ENCODE measurements around the gene COG8. TPM values are rescaled to one million over a fixed set of nuclear protein-coding genes. Genes with fewer than 3 reads are reported as not detected.

The COG8 gene
- total RNA-seq, 2 donors from 2014 or later: 29.6 to 39.0 TPM

DNA sequence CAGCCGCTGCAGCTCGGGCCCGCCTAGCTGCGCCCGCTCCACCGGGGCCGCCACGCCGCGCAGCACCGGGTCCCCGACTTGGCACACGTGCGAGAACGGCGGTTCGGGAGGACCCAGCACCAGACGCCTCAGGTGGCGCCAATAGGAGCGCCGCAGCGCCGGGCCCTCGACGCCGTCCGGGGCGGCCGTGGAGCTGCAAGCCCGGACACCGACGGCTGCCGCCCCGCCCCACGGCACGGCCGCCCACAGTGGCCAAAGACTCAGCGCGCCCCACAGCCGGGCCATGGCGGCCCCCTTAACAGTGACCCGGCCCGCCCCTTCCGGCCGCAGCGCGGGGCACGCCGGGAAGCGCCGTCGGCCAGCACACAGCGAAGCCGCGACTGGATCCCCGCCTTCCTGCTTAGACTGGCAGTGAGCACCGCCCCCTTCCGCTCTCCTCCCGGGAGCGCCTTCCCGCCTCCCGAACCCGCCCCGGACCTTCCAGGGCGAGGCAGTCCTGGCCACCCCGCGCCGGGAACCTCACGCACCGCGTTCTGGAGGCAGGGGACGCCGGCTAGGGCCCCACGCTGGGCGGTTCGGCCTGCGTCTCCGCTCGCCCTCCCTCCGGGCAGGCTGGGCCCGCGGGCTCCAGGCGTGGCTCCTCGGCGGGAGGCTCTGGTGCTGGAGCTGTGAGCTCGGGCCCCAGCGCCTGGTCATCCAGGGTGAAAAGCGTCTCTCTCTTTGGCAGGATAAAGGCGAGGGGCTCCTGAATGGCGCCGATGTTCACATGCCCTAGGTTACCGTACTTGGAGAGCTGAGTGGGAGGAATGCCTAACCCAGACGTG, 8.9 kb downstream of the COG8 start, which contains the start of gene PDF:
TSS of gene PDF (minus strand) at position 303 of the 824 bp plus-strand sequence. CDS start at position 285, 18 bp downstream.
- no peaks in the 10 kb centered on the region for H3K9me3 Mint-ChIP-seq
- DNase-seq (ENCODE audit: low spot score): peak; percentile 94
- ATAC-seq: peak; percentile 99
- H3K4me1 Mint-ChIP-seq (ENCODE audit: low read depth in 2 of 2): peaks cover 25 to 29% of the 10 kb centered on the region in 2 donors
- peak within 1 kb of the TSS; percentile 82 for H3K4me3 Mint-ChIP-seq
- no peaks in the 10 kb centered on the region for H3K27me3 Mint-ChIP-seq
- peak within 1 kb of the TSS in 1 of 2 donors; percentile 60 for H3K27ac Mint-ChIP-seq
- H3K36me3 Mint-ChIP-seq: peaks cover 10% of the 10 kb centered on the region

- DNase-seq (ENCODE audit: low spot score): peak; percentile 63
- peaks cover 25% of the 10 kb centered on the region in 2 donors for H3K4me1 Mint-ChIP-seq (ENCODE audit: low read depth in 2 of 2)
- H3K36me3 Mint-ChIP-seq: peaks cover 5% of the 10 kb centered on the region
Observed at GRCh38 chr16:69329369-69330285, 9.7 kb downstream of the COG8 start.

GRCh38 chr16:69328854-69329316, 10.5 kb downstream of the COG8 start:
- ATAC-seq (no peak), DNase-seq (ENCODE audit: low spot score) (no peak)
- Mint-ChIP-seq H3K4me3 (peak overlapping the region; percentile 79), H3K36me3 (peaks cover 5% of the 10 kb centered on the region), H3K27me3 (no peaks in the 10 kb centered on the region), H3K4me1 (ENCODE audit: low read depth in 2 of 2) (peaks cover 25% of the 10 kb centered on the region in 2 donors), H3K9me3 (no peaks in the 10 kb centered on the region), H3K27ac (peak overlapping the region; percentile 45 to 60)

More at GRCh38 chr16:69329369-69330285, 9.7 kb downstream of the COG8 start:
- Mint-ChIP-seq H3K4me3 (peak overlapping the region; percentile 79), H3K9me3 (no peaks in the 10 kb centered on the region), H3K27me3 (no peaks in the 10 kb centered on the region), H3K27ac (peak overlapping the region in 1 of 2 donors; percentile 60)
- peak; percentile 47 to 58 for ATAC-seq

- no peak for DNase-seq (ENCODE audit: low spot score)
- Mint-ChIP-seq H3K4me1 (ENCODE audit: low read depth in 2 of 2) (peaks cover 23 to 25% of the 10 kb centered on the region in 2 donors), H3K27ac (no peak overlapping the region), H3K4me3 (peak overlapping the region; percentile 79), H3K36me3 (peaks cover 5% of the 10 kb centered on the region), H3K27me3 (no peaks in the 10 kb centered on the region), H3K9me3 (no peaks in the 10 kb centered on the region)
- ATAC-seq: no peak
Observed at GRCh38 chr16:69327585-69328310, 11.6 kb downstream of the COG8 start.

DNA sequence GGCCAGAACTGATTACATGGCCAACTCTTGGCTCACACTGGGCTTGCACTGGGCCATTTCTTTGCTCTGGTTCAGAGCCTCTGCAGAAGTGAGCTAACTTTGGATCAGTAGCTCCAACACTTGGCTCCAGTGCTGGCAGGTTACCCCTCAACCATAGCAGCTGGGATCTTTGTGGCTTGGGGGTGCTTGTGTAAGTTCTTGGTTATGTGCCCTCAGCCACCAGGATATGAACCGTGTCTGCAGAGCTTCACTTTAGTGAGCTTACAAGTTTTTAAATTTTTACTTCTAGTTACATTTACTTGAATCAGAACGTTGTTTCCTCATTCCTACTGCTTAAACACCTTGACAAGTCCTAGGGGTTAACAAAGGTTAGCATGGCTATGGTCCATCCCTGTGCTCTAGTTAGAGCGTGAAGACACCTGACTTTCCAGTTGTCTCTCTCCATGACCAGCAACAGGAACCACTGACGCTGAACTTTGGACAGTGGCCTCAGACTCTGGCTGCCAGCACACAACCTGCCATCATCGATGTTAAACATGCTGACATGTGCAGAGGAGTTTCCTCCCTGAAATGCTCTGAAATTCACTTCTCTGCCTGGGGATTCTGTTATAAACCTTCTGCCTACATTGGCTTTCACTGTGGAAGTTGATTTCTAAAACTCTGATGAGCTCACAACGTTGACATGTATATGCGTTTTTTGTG, 13.0 kb downstream of the COG8 start:
- Mint-ChIP-seq H3K27me3 (no peaks in the 10 kb centered on the region), H3K27ac (no peak overlapping the region), H3K4me1 (ENCODE audit: low read depth in 2 of 2) (peaks cover 25 to 30% of the 10 kb centered on the region in 2 donors), H3K9me3 (no peaks in the 10 kb centered on the region), H3K4me3 (peak overlapping the region; percentile 18), H3K36me3 (peaks cover 12% of the 10 kb centered on the region)
- no peak for ATAC-seq
- DNase-seq (ENCODE audit: low spot score): no peak

- Mint-ChIP-seq H3K4me3 (peak overlapping the region; percentile 18), H3K4me1 (ENCODE audit: low read depth in 2 of 2) (peaks cover 25 to 31% of the 10 kb centered on the region in 2 donors), H3K9me3 (no peaks in the 10 kb centered on the region), H3K27me3 (no peaks in the 10 kb centered on the region), H3K36me3 (peaks cover 12% of the 10 kb centered on the region), H3K27ac (no peak overlapping the region)
- DNase-seq (ENCODE audit: low spot score) (no peak), ATAC-seq (no peak)
Observed at GRCh38 chr16:69325784-69326171, 13.6 kb downstream of the COG8 start.

GRCh38 chr16:69324585-69325253, 14.6 kb downstream of the COG8 start:
- peaks cover 13% of the 10 kb centered on the region for H3K36me3 Mint-ChIP-seq

GRCh38 chr16:69324013-69324531, 15.3 kb downstream of the COG8 start:
- Mint-ChIP-seq H3K4me1 (ENCODE audit: low read depth in 2 of 2) (peaks cover 26 to 27% of the 10 kb centered on the region in 2 donors), H3K27ac (no peak overlapping the region), H3K4me3 (no peak overlapping the region), H3K36me3 (peaks cover 18% of the 10 kb centered on the region), H3K27me3 (no peaks in the 10 kb centered on the region), H3K9me3 (no peaks in the 10 kb centered on the region)
- no peak for DNase-seq (ENCODE audit: low spot score)
- ATAC-seq: no peak

More at GRCh38 chr16:69324585-69325253, 14.6 kb downstream of the COG8 start:
- Mint-ChIP-seq H3K27me3 (no peaks in the 10 kb centered on the region), H3K27ac (peak overlapping the region in 1 of 2 donors; percentile 47), H3K4me1 (ENCODE audit: low read depth in 2 of 2) (peaks cover 25 to 31% of the 10 kb centered on the region in 2 donors), H3K9me3 (no peaks in the 10 kb centered on the region), H3K4me3 (no peak overlapping the region)
- no peak for DNase-seq (ENCODE audit: low spot score)
- no peak for ATAC-seq

DNA sequence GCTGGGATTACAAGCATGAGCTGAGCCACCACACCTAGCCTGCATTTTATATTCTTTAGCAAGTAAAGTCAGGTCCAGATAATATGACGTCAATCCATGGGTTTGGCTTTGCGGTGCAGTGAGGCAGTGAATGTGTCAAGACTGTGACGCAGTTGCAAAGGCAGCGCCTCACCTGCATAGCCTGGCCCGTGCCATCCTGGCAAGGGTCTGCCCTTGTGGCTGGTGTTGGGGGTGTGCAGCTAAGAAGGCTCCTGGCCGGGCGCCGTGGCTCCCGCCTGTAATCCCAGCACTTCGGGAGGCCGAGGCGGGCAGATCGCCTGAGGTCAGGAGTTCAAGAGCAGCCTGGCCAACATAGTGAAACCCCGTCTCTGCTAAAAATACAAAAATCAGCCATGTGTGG, 15.9 kb downstream of the COG8 start:
- no peak overlapping the region for H3K27ac Mint-ChIP-seq
- no peak for ATAC-seq
- H3K4me1 Mint-ChIP-seq (ENCODE audit: low read depth in 2 of 2): peaks cover 21% of the 10 kb centered on the region in 2 donors
- H3K4me3 Mint-ChIP-seq: no peak overlapping the region
- no peaks in the 10 kb centered on the region for H3K27me3 Mint-ChIP-seq
- no peak for DNase-seq (ENCODE audit: low spot score)
- no peaks in the 10 kb centered on the region for H3K9me3 Mint-ChIP-seq
- H3K36me3 Mint-ChIP-seq: peaks cover 18% of the 10 kb centered on the region

DNA sequence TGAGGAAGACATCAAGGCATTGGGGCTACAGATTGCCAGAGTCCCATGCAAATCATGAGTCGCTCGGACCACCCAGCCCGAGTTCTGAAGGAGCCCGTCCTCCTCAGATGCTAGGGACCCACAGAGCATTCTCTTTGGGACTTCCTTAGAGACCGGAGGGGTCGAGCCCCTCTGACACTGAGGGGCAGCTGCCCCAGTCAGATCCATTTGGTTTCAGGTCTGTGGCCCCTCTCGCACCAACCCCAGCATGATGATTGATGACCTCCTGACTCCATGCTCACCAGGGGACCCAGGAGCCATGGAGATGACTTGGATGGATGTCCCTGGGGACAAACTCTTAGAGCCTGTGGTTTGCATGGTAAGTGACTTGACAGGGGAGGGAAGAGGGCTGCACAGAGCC, 17.0 kb downstream of the COG8 start:
- Mint-ChIP-seq H3K36me3 (peaks cover 18% of the 10 kb centered on the region), H3K4me3 (no peak overlapping the region), H3K27ac (no peak overlapping the region), H3K4me1 (ENCODE audit: low read depth in 2 of 2) (peaks cover 18% of the 10 kb centered on the region in 2 donors), H3K9me3 (no peaks in the 10 kb centered on the region), H3K27me3 (no peaks in the 10 kb centered on the region)
- ATAC-seq: no peak
- DNase-seq (ENCODE audit: low spot score): no peak

DNA sequence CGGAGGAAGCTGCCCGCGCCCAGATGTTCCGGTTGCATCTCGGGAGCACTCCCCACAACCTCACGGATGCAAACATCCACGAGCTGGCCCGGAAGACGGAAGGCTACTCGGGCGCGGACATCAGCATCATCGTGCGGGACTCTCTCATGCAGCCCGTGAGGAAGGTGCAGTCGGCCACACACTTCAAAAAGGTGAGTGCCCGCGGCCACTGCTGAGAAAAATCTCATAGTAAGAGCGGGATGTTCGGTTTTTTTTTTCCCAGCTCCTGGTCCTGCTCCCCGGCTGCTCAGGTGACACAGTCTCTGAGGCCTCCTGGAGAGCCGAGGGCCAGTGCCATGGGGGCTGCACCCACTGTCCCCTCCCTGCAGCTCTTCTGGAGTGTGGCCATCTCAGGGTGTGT, 18.3 kb downstream of the COG8 start:
- Mint-ChIP-seq H3K27ac (no peak overlapping the region), H3K9me3 (no peaks in the 10 kb centered on the region), H3K4me3 (no peak overlapping the region), H3K4me1 (ENCODE audit: low read depth in 2 of 2) (peaks cover 10 to 13% of the 10 kb centered on the region in 2 donors), H3K27me3 (no peaks in the 10 kb centered on the region), H3K36me3 (peaks cover 15% of the 10 kb centered on the region)
- ATAC-seq: no peak
- no peak for DNase-seq (ENCODE audit: low spot score)

DNA sequence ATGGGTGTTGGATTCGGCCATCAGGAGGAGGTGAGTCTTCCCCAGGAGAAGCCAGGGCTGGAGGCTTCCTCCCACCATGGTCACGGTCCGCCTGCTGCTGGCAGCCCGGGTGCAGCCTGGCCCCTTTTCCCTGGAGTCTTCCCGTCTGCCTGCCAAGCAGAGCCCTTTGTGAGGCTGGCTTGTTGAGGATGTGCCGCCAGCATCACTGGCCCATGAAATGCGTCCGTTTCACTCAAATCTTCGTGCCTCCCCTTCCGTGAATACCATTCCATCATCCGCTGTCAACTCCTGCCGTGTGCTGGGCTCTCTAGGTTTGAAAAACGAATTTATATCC, 18.7 kb downstream of the COG8 start:
- H3K4me1 Mint-ChIP-seq (ENCODE audit: low read depth in 2 of 2): peaks cover 6 to 15% of the 10 kb centered on the region in 2 donors
- H3K4me3 Mint-ChIP-seq: no peak overlapping the region
- H3K27me3 Mint-ChIP-seq: no peaks in the 10 kb centered on the region
- no peak overlapping the region for H3K27ac Mint-ChIP-seq
- no peaks in the 10 kb centered on the region for H3K9me3 Mint-ChIP-seq
- H3K36me3 Mint-ChIP-seq: peaks cover 13% of the 10 kb centered on the region
- no peak for ATAC-seq
- no peak for DNase-seq (ENCODE audit: low spot score)
